ENCODE results near the gene SRC. TPM values are rescaled to one million over a fixed set of nuclear protein-coding genes. Genes with fewer than 3 reads are reported as not detected.

SRC gene
- polyA plus RNA-seq, 1 of the 3 experiments (the other 2 are of a cell fraction): 23.8 TPM

- no peak for TF ChIP-seq RXRA (IDR thresholded peaks at IDR 0.05; ENCODE audit: borderline replicate concordance, low read depth)
Measured at GRCh38 chr20:37451616-37452015, 105.7 kb downstream of the SRC start (continued).

GRCh38 chr20:37452236-37452635 lies 106.3 kb downstream of the SRC start:
- Histone ChIP-seq H3K4me1 (ENCODE audit: control insufficient read depth in 1 of 2, insufficient read depth in 2 of 2, low read depth in 1 of 2, low read length in 1 of 2) (no peaks in the 10 kb centered on the region), H4K20me1 (ENCODE audit: insufficient read depth) (no peaks in the 10 kb centered on the region), H3K9me2 (no peaks in the 10 kb centered on the region), H3K9ac (no peak overlapping the region), H3K4me3 (ENCODE audit: low read depth in 2 of 2, low read length in 1 of 2) (no peak overlapping the region), H3K79me2 (ENCODE audit: insufficient read depth) (no peaks in the 10 kb centered on the region), H3K27me3 (ENCODE audit: insufficient read depth) (no peaks in the 10 kb centered on the region), H3K27ac (ENCODE audit: low read depth in 2 of 2, low read length in 1 of 2) (no peak overlapping the region), H3K4me2 (no peak overlapping the region), H3F3A (replicated peaks; ENCODE audit: insufficient read depth) (no peaks in the 10 kb centered on the region), H2AFZ (ENCODE audit: low read depth) (no peak overlapping the region), H3K9me3 (no peaks in the 10 kb centered on the region), H3K36me3 (replicated peaks in 1 of 2; ENCODE audit: control insufficient read depth in 1 of 2, insufficient read depth in 2 of 2, low read length in 1 of 2) (no peaks in the 10 kb centered on the region)
- WGBS (ENCODE audit: low lambda C conversion rate): 8% methylated on average over 2 of the region's 3 CpGs
- TF ChIP-seq JUND (IDR thresholded peaks at IDR 0.05): no peak
- CTCF ChIA-PET: interaction anchor here (0.6 to 1.2 kb wide), 2 partner anchors 11 to 49 kb away, joined by 4 read pairs; no protein-coding TSS in a partner anchor
- DNase-seq: no peak
- POLR2A ChIA-PET: no interaction called here

GRCh38 chr20:37453288-37453687 lies 107.3 kb downstream of the SRC start:
- H3K9me2 ChIP-seq: no peaks in the 10 kb centered on the region
- no peak for DNase-seq
- H3K4me1 ChIP-seq (ENCODE audit: control insufficient read depth in 1 of 2, insufficient read depth in 2 of 2, low read depth in 1 of 2, low read length in 1 of 2): no peaks in the 10 kb centered on the region
- CTCF ChIA-PET: no interaction called here
- H3F3A ChIP-seq (replicated peaks; ENCODE audit: insufficient read depth): no peaks in the 10 kb centered on the region
- no peaks in the 10 kb centered on the region for H3K79me2 ChIP-seq (ENCODE audit: insufficient read depth)
- TF ChIP-seq SIN3A (IDR thresholded peaks at IDR 0.05; ENCODE audit: borderline replicate concordance, low read depth, low read length): no peak
- TF ChIP-seq REST (IDR thresholded peaks at IDR 0.05; ENCODE audit: low read depth, low read length): peak; percentile 74; the same call in 1 of the 2 replicates
- H3K9me3 ChIP-seq: no peaks in the 10 kb centered on the region
- POLR2A ChIA-PET: no interaction called here
- H3K4me3 ChIP-seq (ENCODE audit: low read depth in 2 of 2, low read length in 1 of 2): no peak overlapping the region
- no peak overlapping the region for H2AFZ ChIP-seq (ENCODE audit: low read depth)
- no peak overlapping the region for H3K9ac ChIP-seq
- H3K4me2 ChIP-seq: no peak overlapping the region
- no peaks in the 10 kb centered on the region for H3K27me3 ChIP-seq (ENCODE audit: insufficient read depth)
- WGBS (ENCODE audit: low lambda C conversion rate): 51% methylated on average over 3 of the region's 3 CpGs
- no peaks in the 10 kb centered on the region for H3K36me3 ChIP-seq (replicated peaks in 1 of 2; ENCODE audit: control insufficient read depth in 1 of 2, insufficient read depth in 2 of 2, low read length in 1 of 2)
- no peak overlapping the region for H3K27ac ChIP-seq (ENCODE audit: low read depth in 2 of 2, low read length in 1 of 2)
- no peaks in the 10 kb centered on the region for H4K20me1 ChIP-seq (ENCODE audit: insufficient read depth)

GRCh38 chr20:37453836-37454235 lies 107.9 kb downstream of the SRC start:
- ChIA-PET CTCF (no interaction called here), POLR2A (no interaction called here)
- Histone ChIP-seq H3F3A (replicated peaks; ENCODE audit: insufficient read depth) (no peaks in the 10 kb centered on the region), H2AFZ (ENCODE audit: low read depth) (no peak overlapping the region), H3K4me2 (no peak overlapping the region), H3K36me3 (replicated peaks in 1 of 2; ENCODE audit: control insufficient read depth in 1 of 2, insufficient read depth in 2 of 2, low read length in 1 of 2) (no peaks in the 10 kb centered on the region), H3K27ac (ENCODE audit: low read depth in 2 of 2, low read length in 1 of 2) (no peak overlapping the region), H3K27me3 (ENCODE audit: insufficient read depth) (no peaks in the 10 kb centered on the region), H4K20me1 (ENCODE audit: insufficient read depth) (no peaks in the 10 kb centered on the region), H3K4me3 (ENCODE audit: low read depth in 2 of 2, low read length in 1 of 2) (no peak overlapping the region), H3K4me1 (ENCODE audit: control insufficient read depth in 1 of 2, insufficient read depth in 2 of 2, low read depth in 1 of 2, low read length in 1 of 2) (no peaks in the 10 kb centered on the region), H3K9me3 (no peaks in the 10 kb centered on the region), H3K79me2 (ENCODE audit: insufficient read depth) (no peaks in the 10 kb centered on the region), H3K9ac (no peak overlapping the region), H3K9me2 (no peaks in the 10 kb centered on the region)
- 34% methylated on average over 5 of the region's 5 CpGs for WGBS (ENCODE audit: low lambda C conversion rate)
- DNase-seq: no peak
- TF ChIP-seq TEAD4 (IDR thresholded peaks at IDR 0.05; ENCODE audit: borderline replicate concordance, insufficient read depth) (no peak), CTCF (IDR thresholded peaks at IDR 0.05) (no peak), GABPA (IDR thresholded peaks at IDR 0.05; ENCODE audit: low read depth) (no peak), MEF2A (IDR thresholded peaks at IDR 0.05; ENCODE audit: borderline replicate concordance, low read depth) (no peak), MXI1 (IDR thresholded peaks at IDR 0.05; ENCODE audit: low read depth, low read length) (no peak), RXRA (IDR thresholded peaks at IDR 0.05; ENCODE audit: borderline replicate concordance, low read depth) (no peak), YY1 (IDR thresholded peaks at IDR 0.05; ENCODE audit: low read depth) (no peak), IRF3 (IDR thresholded peaks at IDR 0.05; ENCODE audit: low read depth, low read length) (no peak), NFIC (IDR thresholded peaks at IDR 0.05; ENCODE audit: borderline replicate concordance) (no peak), EZH2phosphoT487 (IDR thresholded peaks at IDR 0.05; ENCODE audit: borderline replicate concordance, low read depth) (no peak), SMC3 (IDR thresholded peaks at IDR 0.05; ENCODE audit: low read depth, low read length) (no peak)

All from SK-N-SH (cell line).